ENCODE results near the gene NEK9.
A peak's percentile ranks its signal among the peaks of the same experiment; 100 is the strongest.
"Not testable (repeated sequence)": the region's sequence is repeated elsewhere in the genome, so short reads cannot be mapped to it uniquely, and the experiment has no call there.

The NEK9 gene

DNA sequence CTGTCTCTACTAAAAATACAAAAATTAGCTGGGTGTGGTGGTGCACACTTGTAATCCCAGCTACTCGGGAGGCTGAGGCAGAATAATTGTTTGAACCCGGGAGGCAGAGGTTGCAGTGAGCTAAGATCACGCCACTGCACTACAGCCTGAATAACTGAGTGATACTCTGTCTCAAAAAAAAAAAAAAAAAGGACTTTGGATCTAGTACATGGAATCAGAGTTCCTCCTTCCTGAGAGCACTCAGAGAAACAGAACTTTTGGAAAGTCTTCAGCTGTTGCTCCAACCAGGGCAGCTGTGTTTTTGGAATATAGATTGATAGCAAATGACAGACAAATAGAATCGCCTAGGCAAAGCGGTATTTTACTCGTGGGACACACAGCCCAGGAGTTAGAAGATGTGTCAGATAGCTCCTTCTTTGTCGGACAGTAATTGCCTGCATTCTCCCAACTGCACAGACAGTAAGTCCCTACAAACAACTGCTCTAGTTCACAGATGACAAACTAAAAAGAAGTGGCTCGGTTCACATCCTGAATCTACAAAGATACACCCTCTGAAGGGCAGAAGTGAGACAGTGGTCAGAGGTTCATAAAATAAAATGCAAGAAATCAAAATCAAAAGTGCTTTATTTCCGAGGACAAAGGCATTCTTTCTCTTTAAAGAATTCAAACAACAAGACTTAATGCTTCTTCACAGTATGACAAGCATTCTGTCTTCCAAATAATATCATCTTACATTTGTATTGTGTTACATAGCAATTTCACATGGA is 17.1 kb upstream of the NEK9 start:
- no peak for DNase-seq

DNA sequence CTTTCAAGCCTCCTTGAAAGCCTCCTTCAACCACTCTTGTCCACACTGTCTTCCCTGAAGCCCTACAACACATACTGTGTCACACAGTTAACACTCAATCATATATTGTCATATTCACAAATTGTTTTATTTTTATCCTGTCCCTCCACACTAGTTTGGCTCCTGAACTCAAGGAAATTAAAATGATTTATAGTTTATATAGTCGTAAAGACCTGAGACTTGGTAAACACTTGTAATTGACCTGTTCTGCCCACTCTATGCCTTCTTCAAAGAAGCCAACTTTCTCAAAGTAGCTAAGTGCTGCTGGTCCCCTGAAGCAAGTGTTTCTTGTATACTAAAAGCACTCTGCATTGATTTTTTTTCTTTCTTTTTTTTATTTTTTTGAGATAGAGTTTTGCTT is 15.6 kb upstream of the NEK9 start:
- no peak for DNase-seq

DNA sequence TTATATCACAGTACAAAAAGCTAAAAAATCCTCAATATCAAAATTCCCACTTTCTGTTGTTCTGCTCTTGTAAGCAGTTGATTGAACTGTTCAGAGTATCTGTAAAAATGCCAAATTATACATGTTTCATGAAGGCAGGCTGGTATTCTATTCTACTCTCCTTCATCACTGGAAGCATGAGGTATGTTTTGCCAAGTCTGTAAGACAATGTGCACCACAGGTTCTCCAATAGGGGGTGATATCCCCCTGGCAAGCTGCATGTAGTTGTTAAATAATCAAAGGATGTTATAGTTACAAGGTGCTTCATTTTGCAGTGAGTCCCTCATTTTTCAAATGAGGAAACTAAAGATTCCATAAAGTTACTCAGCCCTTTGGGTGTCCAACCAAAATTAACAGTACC is 15.1 kb upstream of the NEK9 start:
- DNase-seq = no peak

DNA sequence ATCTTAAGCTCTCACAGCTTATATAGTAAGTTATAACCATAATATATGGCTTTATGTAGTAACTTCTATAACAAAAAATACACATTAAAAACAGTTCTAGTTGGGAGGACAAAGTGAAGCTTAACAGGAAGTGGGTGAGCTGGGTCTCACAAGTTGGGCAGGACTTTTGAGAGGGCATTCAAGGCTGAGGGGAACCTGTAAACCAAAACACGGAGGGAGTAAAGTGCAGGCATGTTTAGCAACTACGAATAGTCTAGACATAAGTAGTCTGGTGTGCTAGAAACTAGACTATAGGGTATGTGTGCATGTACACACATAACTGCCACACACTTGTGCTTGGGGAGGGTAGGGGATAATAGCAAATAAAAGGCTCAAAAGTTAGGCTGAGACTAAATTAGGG is 14.2 kb upstream of the NEK9 start:
- DNase-seq = no peak

DNA sequence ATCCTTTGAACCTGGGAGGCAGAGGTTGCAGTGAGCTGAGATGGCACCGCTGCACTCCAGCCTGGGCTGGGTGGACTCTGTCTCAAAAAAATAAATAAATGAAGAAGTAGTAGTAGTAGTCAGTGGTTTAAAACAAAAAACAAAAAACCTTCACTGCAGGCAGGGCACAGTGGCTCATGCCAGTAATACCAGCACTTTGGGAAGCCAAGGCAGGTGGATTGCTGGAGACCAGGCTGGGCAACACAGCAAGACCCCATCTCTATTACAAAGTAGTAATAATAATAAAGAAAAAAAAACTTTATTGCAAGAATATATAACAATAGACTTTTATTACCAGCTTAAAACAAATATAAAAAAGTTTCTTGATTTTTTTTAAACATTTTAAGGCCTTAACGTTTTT is 13.8 kb upstream of the NEK9 start:
- DNase-seq = no peak

DNA sequence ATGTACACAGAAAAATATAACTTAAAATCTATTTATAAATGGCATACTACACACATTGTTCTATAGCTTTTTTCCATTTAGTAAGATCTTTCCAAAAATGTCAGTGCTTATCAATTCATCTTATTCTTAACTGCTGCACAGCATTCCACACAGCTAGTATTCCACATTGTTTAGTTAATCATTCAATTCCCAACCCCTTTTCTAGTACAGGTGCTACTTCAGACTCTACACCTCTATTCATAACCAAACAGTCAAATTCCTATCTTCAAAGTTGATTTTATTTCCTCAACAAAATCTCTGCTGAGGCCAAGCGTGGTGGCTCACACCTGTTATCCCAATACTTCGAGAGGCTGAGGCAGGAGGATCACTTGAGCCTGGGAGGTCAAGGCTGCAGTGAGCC is 12.3 kb upstream of the NEK9 start:
- no peak for DNase-seq

DNA sequence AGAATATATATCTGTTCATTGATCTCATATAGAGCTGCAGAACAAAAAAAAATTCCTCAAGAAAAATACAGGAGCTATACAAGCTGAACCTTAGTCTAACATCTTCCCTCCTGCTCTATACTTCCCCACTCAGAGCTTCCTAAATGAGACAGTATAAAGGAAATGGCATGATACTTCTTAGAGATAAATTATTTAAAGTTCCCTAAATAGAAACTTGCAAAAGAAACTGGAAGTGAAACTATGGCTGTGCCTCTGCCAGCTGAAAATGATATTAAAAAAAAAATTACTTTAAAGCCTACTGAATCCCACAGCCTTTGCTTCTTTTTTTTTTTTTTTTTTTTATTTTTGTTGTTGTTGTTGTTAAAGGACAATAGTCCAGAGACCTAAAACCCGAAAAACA is 11.6 kb upstream of the NEK9 start:
- DNase-seq = no peak

DNA sequence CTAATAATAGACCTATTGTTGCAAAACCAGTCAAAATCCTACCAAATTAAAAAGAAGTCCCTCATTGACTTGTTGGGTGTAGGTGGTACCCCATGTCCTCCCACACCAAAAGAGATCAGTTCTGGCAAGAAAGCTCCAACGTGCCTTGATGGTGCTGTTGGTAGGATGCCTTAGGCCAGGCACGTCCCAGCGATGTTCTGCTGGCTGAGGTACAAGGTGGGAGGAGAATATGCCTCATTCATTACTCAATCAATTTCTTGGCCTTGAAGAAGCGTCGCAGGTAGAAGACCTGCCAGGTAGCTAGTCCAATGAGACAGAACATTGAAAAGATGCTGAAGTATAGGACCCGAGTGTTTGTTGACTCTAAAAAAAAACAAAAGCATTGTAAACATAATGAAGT is 7.8 kb upstream of the NEK9 start:
- DNase-seq = no peak

DNA sequence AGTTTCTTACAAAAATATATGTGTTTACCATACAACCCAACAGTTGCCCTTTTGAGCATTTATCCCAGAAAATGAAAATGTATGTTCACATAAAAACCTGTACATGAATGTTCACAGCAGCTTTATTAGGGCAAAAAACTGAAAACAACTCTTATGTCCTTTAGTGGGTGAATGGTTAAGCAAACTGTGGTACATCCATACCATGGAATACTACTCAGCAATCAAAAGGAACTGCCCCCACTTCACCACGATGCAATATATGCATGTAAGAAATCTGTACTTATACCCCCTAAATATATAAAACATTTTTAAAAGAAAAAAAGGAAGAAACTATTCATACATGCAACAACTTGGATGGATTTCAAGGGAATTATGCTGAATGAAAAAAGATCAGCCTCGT is 6.7 kb upstream of the NEK9 start:
- no peak for DNase-seq

DNA sequence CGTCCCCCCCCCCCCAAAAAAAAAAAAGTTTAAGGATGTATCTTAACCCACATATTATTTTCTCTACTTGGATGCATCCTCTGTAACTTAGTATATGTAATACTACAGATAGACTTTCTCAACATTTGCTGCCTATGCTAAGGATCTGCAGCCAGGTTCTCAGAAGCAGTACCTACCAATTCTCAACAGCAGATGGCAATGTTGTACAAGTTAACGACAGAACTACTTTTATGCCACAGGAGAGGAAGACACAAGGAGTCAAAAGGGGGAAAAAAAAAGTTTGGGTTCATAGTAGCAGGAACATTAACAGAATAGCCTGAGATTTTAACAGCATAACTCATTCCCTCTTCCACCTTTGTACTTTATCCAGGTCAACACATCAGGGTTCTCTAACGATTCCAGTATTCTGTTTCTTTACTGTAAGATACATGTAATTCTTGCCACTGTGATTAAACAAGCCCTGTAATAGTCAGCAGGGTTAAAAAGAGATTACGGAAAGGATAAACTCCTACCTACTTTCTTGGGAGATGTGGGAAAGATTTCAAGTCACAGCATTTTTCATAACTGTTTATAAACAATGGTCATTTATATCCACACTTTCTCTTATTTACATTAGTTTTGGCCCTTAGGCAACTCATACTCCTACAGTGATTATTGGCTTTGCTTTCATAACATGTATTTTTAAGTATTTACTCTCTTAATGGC is 5.7 kb upstream of the NEK9 start:
- peak; percentile 83 for DNase-seq

DNA sequence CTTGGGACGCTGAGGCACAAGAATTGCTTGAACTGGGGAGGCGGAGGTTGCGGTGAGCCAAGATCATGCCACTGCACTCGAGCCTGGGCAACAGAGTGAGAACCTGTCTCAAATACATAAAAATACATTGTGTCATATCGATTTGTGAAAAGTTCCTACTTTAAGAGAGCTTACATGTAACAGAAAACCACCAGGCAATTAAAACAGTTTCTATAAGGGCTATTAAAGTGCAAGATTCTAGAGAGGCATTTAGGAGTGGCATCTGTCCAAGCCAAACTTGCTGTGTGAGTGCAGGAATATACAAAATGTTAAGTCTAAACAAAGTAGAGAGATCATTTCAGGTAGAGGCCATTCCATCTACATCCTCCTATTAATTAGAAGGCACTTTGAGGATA is 1.7 kb upstream of the NEK9 start:
- no peak for DNase-seq

DNA sequence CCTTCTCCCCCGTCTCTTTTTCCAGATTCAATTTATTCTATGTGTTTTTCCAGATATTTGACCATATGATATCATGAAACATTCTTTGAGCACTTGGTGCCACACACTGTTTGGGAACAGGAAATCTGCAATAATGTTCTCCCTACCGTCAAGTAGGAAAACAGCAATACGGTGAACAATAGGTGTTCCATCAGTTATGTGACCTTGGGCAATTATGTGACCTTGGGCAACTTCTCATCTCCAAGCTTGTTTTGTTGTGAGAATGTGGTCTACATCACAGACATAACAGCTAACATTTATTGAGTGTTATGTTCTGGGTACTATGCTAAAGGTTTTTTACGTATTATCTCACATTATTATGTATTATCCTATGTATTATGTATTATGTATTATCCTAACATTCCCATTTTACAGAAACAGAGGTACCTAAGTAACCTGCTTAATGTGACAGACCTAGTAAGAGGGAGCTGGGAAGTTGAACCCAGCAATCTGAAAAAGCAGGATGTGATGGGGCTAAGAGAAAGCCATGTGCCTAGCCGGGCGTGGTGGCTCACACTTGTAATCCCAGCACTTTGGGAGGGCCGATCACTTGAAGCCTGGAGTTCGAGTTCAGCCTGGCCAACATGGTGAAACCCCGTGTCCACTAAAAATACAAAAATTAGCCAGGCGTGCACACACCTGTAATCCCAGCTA is 1.2 kb upstream of the NEK9 start:
- no peak for DNase-seq

DNA sequence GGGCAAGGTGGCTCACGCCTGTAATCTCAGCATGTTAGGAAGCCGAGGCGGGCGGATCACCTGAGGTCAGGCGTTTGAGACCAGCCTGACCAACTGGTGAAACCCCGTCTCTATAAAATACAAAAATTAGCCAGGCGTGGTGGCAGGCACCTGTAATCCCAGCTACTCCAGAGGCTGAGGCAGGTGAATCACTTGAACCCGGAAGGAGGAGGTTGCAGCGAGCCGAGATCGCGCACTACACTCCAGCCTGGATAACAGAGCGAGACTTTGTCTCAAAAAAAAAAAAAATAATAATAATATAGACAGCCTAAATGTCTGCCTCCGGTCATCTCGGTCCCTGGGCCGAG is 599 bp upstream of the NEK9 start:
- not testable (repeated sequence) for DNase-seq

DNA sequence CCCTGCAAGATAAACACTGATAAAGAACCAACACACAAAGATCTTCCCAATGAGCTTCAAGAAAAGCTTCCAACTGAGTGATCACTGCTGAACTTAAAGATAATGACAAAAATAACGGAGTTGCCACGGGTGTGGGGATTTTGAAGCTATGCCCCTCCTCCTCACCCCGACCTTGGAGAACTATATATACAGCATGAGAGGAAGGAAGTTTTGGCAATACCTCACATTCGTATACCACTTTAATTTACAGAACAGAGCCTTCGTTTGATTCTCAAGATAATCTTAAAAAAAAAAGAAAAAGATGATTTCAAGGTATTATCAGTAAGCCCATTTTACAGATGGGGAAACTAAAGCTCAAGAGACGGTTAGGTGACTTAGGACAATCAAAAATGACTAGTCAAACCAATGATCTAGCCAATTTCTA is 715 bp downstream of the NEK9 start:
- DNase-seq = peak; percentile 31

DNA sequence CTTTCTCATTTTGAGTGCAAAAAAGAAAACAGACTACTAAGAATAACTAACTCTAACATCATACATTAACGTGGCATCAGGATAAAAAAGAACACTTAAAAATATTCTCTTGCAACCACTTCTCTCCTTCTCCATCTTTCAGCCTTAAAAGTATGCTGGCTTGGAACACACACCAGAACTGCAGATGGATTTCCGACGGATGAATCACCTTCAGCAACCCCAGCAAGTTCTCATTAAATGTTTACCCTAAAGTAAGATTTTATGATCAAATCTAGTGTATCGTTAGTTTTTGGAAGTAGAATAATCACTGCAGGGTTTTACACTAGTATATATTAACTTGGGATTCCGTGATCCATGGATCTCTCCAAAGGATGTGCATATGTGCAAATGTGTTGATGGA is 1.2 kb downstream of the NEK9 start:
- no peak for DNase-seq

DNA sequence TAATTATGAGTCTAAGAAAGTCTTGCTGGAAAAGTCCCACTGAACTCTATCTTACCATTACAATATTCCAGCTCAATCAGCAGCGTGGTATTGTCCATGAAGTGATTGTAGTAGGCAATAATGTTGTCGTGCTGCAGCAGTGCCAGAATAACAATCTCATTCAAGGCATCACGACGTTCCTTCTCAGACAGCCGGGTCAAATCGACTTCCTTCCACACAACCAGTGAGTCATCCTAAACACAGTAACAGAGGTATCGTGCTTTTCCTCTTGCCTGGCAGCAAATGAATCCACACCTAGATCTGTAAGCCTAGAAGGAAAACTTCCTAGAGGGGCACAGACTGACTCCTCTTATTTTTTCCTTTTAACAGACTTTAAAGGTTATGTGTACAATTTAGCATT is 2.9 kb downstream of the NEK9 start:
- DNase-seq = peak; percentile 67

DNA sequence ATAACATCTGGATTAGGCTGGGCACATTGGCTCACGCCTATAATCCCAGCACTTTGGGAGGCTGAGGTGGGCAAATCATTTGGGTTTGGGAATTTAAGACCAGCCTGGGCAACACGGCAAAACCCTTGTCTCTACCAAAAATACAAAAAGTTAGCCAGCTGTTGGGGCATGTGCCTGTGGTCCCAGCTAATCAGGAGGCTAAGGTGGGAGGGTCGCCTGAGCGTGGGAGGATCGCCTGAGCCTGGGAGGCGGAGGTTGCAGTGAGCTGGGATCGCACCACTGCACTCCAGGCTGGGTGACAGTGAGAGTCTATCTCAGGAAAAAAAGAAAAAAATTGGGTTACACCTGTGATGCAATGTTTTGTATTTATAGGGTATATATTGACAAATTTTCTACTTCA is 5.3 kb downstream of the NEK9 start:
- DNase-seq = no peak

DNA sequence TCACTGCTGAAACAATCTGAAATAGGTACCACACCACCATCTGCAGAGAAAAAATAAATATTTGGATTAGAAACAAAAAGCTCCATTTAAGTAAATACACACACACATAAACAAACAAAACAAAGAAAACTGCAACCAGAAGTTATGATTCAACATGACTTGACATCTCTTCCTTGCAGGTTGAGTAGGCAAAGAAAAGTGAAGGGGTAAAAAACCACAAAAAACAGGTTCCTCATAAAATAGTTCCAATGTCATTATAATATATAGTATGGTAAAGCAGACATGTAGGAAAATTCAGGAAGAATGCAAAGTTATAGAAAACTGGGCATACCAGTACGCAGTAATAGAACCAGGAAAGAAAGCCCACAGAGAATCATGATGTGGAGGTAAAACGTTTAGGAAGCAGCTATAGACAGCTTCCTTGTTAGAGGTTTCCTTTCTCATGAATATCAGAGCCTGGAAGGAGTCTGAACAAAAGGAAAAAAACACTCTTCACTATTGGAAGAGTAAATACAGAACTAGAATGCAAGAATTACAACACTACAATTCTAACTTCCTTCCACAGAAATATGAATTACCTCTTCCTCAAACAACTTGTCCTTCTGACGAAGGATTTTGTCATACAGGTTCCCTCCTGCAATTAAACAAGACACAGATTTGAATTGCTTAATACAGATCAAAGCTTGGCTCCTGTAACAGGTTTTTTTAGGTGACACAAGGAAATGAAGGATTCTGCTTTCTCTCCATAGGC is 6.1 kb downstream of the NEK9 start:
- no peak for DNase-seq

DNA sequence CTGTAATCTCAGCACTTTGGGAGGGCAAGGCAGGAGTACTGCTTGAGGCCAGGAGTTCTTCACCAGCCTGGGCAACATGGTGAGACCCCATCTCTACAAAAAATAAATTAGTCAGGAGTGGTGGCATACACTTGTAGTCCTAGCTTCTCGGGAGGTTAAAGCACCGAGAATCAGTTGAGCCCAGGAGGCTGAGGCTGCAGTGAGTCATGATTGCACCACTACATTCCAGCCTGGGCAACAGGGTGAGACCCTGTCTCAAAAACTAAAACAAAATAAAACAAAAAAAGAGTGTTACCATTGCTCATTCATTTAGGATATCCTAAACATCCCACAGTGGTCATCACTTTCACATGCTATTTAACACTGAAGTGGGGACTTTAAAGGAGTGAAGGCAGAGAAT is 7.8 kb downstream of the NEK9 start:
- no peak for DNase-seq

DNA sequence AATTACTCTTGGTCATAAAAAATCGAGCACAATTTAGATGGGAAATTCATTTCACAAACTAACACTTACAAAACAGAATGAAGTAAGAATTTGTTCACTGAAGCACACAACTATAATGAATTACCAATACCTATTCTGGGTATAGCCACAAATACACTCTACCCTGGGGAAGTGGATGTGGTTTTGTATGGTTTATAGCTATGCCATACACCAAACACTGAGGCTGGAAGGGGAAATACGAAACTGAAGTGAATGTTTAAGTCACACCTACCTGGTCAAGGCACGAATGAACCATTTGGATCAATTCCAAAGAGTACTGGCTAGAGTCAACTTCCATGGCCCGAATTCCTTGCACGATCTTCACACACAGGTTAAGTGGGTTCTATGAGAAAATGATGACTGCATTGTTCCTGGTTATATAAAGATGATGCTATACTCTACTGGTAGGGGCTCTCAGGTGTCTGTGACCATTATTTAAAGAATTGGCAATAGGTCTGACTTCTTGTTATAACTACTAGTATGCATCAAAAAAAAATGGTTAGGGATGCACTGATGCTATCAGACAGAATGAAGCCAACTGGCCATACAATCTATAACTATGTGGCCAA is 12.8 kb downstream of the NEK9 start:
- DNase-seq = peak; percentile 23

DNA sequence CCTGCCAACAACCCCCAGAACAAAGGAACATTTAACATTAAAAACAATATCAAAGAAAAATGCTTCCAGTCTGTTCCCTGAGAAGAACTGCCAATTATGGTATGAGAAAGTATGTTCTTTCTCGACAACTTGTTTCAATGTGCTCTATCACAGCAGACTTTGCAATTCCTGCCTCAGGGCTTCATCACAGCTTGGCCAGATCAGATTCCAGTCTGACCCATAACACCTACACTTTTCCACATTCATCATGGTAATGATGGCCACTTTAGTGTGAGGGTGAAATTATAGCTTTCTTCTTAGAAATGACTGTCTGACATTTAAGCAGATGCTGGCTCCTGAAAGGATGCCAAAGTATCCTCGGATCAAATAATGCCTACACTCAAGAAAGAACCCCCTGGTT is 17.0 kb downstream of the NEK9 start:
- DNase-seq = no peak

DNA sequence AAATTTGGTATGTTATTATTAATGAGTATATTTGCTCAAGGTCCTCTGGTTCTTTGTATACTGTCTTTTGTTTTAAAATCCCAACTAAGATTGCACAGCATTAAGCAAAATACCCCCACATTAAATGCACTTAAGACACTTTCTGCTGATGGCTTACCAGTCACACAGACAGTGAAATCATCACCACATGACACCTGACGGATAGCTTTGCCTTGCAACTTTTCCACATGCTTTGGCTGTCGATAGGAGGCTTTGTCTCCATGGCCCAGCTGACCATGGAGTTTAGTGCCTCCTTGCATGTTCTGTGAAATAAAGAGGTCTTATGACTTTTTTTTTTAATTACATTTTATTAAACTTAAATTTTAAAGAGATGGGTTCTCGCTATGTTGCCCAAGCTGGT is 19.7 kb downstream of the NEK9 start:
- no peak for DNase-seq

DNA sequence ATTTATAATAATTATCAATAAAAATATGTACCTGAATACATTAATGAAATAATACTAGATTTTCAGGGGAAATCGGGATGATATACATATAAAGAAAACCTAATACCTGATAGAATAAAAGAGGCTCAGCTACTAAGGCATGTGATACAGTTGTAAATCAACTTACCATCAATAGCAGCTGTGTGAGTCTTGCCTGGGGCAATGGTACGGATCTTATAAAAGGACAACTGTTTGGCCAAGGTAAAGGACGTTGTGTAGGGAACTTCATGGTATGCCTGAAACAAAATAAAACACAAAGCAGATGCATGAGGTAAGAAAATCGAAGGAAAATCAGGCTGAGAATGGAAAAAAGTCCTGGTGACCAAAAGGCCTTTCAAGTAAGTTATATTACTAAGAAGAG is 25.4 kb downstream of the NEK9 start:
- no peak for DNase-seq

All from activated CD4-positive, alpha-beta T cell treated with anti-CD3 and anti-CD28 coated beads, Interleukin-2, Interleukin-6, amounts not matched to agents 100 ng/mL and 50 ng/mL, durations not matched to agents 16 hours and 8 hours (primary cell).